ENCODE data around the gene VWDE.

VWDE gene

DNA sequence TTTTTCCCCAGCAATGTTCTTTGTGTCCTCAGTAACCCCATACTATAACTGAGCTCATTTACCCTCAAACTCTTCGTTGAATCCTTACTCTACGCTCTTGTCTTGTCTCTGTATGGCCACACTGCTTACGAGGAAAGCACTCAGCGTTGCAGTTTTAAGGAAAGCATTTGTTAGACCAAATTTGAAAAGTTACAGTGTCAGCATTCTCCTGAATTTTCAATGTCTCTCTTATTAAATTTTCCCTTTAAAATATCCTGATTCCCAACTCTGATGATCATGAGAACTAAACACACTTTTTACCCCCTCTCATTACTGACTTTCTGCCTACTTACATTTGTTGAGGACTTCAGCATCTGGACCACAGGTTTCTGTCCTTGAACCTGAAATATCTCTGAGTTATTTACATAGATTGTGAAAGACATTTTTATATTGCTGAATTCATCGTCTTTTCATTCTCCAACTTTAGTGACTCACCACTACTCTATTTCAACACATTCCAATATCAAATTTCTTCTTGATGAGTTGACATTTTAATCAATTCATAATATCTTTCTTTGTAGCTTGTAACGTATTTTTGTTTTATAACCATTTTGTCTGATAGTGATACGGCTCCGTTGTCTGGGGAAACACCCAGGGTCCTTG is 19.8 kb upstream of the VWDE start:
- Histone ChIP-seq H3K27ac (no peak overlapping the region), H3K4me3 (no peak overlapping the region), H3K4me1 (no peaks in the 10 kb centered on the region), H3K9me3 (peaks cover 0 to 4% (median 4%) of the 10 kb centered on the region in 3 donors), H3K36me3 (no peaks in the 10 kb centered on the region), H3K27me3 (no peaks in the 10 kb centered on the region)
- intact Hi-C loops (cut with DNase I; ENCODE audit: low total_unique reads) = no loop called here
- DNase-seq = no peak
- TF ChIP-seq, protein P1, sequence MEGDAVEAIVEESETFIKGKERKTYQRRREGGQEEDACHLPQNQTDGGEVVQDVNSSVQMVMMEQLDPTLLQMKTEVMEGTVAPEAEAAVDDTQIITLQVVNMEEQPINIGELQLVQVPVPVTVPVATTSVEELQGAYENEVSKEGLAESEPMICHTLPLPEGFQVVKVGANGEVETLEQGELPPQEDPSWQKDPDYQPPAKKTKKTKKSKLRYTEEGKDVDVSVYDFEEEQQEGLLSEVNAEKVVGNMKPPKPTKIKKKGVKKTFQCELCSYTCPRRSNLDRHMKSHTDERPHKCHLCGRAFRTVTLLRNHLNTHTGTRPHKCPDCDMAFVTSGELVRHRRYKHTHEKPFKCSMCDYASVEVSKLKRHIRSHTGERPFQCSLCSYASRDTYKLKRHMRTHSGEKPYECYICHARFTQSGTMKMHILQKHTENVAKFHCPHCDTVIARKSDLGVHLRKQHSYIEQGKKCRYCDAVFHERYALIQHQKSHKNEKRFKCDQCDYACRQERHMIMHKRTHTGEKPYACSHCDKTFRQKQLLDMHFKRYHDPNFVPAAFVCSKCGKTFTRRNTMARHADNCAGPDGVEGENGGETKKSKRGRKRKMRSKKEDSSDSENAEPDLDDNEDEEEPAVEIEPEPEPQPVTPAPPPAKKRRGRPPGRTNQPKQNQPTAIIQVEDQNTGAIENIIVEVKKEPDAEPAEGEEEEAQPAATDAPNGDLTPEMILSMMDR (IDR thresholded peaks at IDR 0.05) = no peak

DNA sequence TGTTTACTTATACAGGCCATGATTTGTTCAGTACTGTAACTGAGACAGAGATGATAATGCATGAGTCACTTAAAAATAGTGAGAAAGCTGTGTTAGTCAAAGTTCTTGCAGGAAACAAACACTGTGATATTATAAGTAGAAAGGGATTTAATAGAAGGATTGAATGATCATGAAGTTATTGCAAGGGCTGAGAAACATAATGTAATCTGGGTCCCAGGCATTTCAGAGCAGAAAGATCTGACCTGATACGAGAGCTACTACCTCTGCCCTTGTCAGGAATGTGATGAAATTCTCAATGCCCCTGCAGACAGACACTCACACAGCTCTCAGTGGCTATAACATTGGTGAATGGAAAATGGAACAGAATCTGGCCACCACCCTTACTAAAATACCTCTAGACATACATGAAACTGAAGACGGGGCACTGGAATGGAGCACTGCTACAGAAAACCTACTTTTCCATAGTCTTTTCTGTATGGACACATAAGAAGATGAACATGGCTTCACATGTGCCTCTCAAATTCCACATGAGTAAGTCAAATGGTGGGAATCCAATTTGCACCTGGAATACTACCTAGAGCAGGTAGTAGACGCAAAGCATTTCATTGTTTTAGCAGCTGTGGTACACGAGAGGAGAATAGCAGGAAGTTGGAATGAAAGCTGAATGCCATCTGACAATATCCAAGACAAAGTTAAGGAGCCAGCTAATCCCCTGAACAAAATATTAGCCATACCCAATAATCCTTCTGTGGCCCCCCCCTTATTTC is 19.1 kb upstream of the VWDE start:
- TF ChIP-seq, protein P1 (IDR thresholded peaks at IDR 0.05) = no peak
- no peak for DNase-seq
- Histone ChIP-seq H3K4me3 (no peak overlapping the region), H3K27ac (no peak overlapping the region), H3K27me3 (no peaks in the 10 kb centered on the region), H3K36me3 (no peaks in the 10 kb centered on the region), H3K4me1 (no peaks in the 10 kb centered on the region), H3K9me3 (peaks cover 0 to 4% (median 4%) of the 10 kb centered on the region in 3 donors)
- intact Hi-C loops (cut with DNase I; ENCODE audit: low total_unique reads) = no loop called here

DNA sequence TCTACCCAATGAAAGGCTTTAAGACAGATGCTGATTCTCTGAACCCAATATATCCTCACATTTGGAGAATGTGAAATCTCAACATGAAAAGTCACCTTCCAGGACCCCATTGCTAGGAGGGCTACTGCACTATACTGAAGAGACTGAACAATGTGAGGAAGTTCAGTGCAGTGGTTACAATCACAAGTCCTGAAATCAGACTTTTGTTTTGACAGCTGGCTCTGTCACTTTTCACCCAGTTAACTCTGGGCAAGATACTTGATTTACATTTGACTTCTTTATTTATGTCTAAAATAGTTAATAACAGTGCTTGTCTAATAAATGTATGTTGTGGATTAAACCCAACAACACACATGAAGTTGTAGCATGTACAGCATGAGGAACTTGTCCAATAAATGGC is 14.8 kb upstream of the VWDE start:
- H3K4me1 ChIP-seq = no peaks in the 10 kb centered on the region
- no peak overlapping the region for H3K27ac ChIP-seq
- no peaks in the 10 kb centered on the region for H3K9me3 ChIP-seq
- H3K27me3 ChIP-seq = no peaks in the 10 kb centered on the region
- TF ChIP-seq, protein P1 (IDR thresholded peaks at IDR 0.05) = no peak
- no peak for DNase-seq
- no peak overlapping the region for H3K4me3 ChIP-seq
- no peaks in the 10 kb centered on the region for H3K36me3 ChIP-seq
- intact Hi-C loops (cut with DNase I; ENCODE audit: low total_unique reads) = no loop called here

DNA sequence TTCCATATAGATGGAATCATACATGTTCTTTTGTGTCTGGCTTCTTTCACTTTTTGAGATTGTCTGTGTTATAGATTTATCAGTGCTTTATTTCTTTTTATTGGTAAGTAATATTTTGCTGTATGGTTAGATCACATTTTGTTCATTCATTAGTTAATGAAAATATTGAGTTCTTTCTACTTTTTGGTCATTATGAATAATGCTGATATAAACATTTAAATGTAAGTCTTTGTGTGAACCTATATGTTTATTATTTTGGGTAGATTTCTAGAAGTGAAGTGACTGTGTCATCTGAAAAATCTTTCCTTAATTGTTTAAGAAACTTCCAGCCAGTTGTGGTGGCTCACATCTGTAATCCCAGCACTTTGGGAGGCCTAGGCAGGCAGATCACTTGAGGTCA is 11.4 kb upstream of the VWDE start:
- TF ChIP-seq, protein P1 (IDR thresholded peaks at IDR 0.05) = no peak
- H3K9me3 ChIP-seq = peaks cover 0 to 5% (median 0%) of the 10 kb centered on the region in 3 donors
- DNase-seq = no peak
- intact Hi-C loops (cut with DNase I; ENCODE audit: low total_unique reads) = no loop called here
- H3K4me3 ChIP-seq = no peak overlapping the region
- no peaks in the 10 kb centered on the region for H3K27me3 ChIP-seq
- H3K4me1 ChIP-seq = no peaks in the 10 kb centered on the region
- H3K36me3 ChIP-seq = no peaks in the 10 kb centered on the region
- H3K27ac ChIP-seq = no peak overlapping the region

DNA sequence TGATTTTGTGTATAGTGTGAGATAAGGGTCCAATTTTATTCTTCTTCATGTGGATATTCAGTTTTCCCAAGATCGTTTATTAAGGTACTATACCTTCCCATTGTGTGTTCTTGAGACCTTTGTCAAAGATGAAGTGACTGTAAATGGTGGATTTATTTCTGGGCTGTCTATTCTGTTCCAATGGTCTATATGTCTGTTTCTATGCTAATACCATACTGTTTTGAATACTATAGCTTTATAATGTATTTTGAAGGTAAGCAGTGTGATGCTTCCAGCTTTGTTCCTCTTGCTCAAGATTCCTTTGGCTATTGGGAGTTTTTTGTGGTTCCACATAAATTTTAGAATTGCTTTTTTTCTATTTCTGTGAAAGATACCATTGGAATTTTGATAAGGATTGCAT is 8.7 kb upstream of the VWDE start:
- Histone ChIP-seq H3K4me3 (no peak overlapping the region), H3K36me3 (no peaks in the 10 kb centered on the region), H3K9me3 (peaks cover 0 to 5% (median 0%) of the 10 kb centered on the region in 3 donors), H3K27me3 (no peaks in the 10 kb centered on the region), H3K27ac (no peak overlapping the region), H3K4me1 (no peaks in the 10 kb centered on the region)
- DNase-seq = no peak
- TF ChIP-seq, protein P1 (IDR thresholded peaks at IDR 0.05) = no peak
- intact Hi-C loops (cut with DNase I; ENCODE audit: low total_unique reads) = no loop called here

Measured in tibial artery (tissue), 4 donors.